SK-N-MC (cell line): Measurements from ENCODE around the gene CASZ1.

Source experiments
- EZH2 ChIP-seq: fragments of 200-600 bp; sonication (generic); IDR thresholded peaks from one replicate; pipeline ENCODE4 v1.6.1; 2017; ENCODE audit warnings: antibody characterized with exemption
- POLR2AphosphoS5 ChIP-seq: IDR thresholded peaks from 2 replicates; pipeline ENCODE4 v1.6.1; 2012; ENCODE audit warnings: mild to moderate bottlenecking, low read depth, low read length, borderline replicate concordance

DNA sequence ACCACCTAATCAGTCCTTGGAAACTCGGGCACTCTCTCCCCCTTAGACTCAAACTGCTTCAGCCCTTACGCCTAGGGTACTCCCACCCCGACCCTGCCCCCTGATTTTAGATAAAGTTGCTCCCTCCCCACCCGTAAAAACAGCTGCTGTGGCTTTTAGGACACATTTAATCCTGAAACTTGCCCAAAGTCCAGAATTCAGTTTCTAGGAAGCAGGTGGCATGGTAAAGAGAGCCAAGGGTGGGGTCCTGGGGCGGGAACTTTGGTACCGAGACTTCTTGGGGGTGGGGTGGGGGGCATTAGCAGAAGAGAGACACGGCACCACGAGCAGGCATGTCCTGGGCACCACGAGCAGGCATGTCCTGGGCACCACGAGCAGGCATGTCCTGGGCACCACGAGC is 52.4 kb downstream of the CASZ1 start:
- no peak for TF ChIP-seq EZH2
- TF ChIP-seq POLR2AphosphoS5, result no peak
